ENCODE results near the gene MLLT3.
"Not testable (repeated sequence)": the region's sequence is repeated elsewhere in the genome, so short reads cannot be mapped to it uniquely, and the experiment has no call there.

Gene MLLT3

DNA sequence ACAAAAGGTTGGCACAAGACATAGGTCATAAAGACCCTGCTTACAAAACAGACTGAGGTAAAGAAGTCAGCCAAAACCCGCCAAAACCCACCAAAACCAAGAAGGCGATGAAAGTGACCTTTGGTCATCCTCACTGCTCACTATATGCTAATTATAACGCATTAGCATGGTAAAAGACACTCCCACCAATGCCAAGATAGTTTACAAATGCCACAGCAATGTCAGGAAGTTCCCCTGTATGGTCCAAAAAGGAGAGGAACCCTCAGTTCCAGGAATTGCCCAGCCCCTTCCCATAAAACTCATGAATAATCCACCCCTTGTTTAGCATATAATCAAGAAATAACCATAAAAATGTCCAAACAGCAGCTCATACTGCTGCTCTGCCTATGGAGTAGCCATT is 27.7 kb downstream of the MLLT3 start:
- DNase-seq (ENCODE audit: low spot score) = no peak

DNA sequence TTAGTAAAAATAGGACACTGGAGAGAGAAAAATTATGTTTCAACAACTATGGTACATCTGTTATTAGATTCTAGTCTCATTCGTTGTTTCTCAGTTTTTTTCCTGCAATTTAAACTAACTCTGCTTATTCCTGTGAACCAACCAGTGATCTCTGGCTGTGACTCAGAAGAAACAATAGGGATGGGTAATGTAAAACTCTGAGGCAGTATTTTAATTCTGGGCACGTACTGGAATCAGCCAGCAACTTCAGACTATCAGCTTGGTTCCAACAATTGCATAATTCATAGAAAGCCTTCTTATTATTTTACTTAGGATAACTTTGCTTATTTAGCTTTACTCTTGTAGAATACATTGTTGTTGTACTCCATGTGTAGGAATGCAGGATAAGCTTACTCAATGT is 28.8 kb downstream of the MLLT3 start:
- DNase-seq (ENCODE audit: low spot score) = no peak

DNA sequence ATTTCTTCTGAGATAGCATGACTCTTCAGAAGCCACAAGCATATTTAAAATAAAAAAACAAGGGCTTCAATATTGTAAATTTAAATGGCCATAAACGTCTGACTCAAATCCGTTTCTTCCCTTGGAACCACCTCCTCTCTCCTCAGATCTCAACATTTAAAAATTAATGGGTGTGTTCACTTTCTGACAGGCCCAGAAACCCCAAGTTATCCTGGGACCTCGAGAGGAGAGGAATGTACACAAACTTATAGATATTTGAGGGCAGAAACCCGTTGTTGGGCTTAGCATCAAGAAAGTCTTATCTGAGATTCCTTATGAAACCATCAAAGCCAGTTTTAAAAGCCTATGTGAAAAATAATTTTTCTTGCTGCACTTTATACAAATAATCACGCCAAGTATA is 29.2 kb downstream of the MLLT3 start:
- no peak for DNase-seq (ENCODE audit: low spot score)

DNA sequence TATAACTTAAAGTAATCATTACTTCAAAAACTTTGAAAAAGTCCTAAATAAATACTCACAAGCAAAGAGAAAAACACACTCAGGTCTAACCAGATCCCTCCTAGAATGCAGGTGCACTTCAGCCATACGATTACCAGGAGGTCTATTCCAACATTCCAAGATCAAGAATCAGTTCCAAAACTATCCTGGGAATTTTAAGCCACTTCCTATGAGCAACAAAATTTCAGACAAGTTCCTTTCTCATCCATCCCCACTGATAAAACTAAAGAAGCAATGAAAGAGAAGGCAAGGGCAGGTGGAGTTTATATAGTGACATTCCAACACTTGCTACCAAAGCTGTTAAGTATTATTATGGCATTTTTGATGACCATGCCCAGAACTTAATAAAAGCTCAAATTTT is 29.6 kb downstream of the MLLT3 start:
- DNase-seq (ENCODE audit: low spot score) = no peak

DNA sequence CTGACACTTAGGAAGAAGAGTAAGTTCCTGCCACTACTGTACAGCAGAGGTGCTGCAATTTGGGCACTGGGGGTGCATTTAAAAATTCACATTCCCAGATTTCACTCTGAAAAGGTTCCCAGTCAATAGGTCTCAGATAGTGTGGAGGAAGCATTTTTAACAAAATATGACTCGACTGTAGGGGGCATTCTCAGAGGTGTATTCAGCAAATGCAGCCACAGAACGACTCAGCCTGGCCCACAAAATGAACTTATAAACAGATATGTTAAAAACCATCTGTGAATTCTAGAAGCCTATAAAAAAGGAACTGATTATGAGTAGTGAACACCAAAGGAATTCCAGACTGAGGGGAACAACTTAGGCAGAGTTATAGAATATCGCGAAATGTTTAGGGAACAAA is 31.1 kb downstream of the MLLT3 start:
- no peak for DNase-seq (ENCODE audit: low spot score)

DNA sequence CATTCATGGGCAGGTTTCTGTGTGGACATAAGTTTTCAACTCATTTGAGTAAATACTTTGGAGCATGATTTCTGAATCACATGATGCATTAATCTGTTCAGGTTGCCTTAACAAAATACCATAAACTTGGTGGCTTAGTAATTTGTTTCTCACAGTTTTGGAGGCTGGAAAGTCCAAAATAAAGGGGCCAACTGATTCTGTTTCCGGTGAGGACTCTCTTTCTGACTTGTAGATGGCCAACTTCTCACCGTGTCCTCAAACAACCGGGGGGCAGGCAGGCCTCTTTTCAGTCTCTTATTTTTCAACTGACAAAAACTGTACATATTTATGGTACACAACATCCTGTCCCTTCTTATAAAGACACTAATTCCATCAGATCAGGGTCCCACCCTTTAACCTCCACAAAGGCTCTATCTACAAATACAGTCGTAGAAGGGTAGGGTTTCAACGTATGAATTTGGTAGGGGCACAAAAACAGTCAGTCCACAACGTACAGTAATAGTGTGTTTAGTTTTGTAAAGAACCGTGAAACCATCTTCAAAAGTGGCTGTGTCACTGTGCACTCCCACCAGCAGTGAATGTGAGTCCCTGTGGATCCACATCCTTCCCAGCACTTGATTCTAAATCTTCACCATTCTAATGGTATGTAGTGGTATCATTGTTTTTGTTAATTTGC is 37.2 kb downstream of the MLLT3 start:
- no peak for DNase-seq (ENCODE audit: low spot score)

DNA sequence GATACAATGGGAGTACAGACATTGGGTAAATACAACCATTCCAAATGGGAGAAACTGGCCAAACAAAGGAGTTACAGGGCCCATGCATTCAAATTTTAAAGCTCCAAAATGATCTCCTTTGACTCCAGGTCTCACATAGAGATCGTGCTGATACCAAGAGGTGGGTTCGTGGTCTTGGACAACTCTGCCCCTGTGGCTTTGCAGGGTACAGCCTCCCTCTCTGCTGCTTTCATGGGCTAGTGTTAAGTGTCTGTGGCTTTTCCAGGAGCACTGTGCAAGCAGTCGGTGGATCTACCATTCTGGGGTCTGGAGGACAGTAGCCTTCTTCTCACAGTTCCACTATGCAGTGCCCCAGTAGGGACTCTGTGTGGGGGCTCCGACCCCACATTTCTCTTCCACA is 39.2 kb downstream of the MLLT3 start:
- DNase-seq (ENCODE audit: low spot score) = not testable (repeated sequence)

DNA sequence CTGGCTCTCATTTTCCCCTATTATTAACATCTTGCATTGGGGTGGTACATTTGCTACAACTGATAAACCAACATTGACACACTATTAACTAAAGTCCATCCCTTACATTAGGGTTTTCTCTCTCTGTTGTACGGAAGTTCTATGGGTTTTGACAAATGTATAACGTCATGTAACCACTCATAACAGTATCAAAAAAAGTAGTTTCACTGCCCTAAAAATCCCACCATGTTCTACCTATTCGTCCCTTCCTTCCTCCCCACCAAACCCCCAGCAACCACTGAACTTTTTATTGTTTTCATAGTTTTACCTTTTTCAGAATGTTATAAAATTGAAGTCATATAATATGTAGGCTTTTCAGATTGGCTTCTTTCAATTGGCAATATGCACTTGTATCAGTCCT is 40.1 kb downstream of the MLLT3 start:
- DNase-seq (ENCODE audit: low spot score) = no peak

DNA sequence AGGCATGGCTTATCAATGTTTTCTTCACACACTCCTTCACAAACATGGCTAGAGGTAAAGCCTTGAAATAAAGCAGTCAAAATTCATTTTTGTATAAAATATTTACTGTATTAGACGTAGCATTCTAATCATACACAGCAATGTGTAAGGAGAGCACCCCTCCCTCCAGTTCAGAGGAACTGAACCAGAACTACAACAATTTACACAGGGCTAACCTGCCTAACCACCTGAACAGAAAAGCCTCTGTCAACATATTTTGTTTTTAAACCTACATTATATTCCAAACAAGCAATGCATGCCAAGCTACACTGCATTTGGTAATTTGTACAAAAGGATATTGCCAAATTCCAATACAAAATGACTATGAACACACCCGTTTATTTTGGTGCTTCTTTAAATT is 41.6 kb downstream of the MLLT3 start:
- no peak for DNase-seq (ENCODE audit: low spot score)

DNA sequence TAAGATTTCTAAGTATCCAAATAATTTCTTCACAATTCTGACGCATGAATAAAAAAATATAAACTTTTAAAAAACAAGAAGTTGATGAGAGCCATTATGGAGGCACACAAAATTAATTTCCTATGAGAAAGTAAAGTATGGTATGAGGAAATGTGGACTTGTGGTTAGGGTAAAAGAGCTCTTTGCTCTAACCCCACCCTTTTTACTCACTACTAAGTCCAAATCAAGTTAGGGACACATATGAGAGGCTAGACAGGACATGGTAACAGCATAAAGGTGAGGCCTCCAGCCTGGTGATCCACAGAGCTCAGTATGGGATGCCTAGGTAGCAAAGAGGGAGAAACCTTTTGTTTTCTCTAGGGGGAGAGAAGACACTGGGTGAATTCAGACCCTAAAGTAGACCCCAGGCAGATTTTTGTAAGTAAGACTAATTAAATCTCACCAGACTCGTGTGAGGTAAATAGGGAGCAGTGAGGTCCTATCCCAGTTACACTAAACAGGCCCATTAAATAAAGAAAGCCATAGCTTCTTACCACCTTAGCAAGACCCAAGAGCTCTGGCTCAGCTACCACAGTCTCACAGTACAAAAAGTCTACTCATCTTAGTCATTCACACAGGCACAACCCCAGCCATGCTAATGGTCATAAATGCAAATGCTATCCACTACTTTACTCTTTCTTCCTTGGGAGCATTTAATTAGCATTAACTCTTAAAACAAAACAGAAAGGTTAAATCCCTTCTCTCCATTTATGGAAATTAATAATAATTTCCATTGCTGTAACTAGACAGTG is 42.6 kb downstream of the MLLT3 start:
- no peak for DNase-seq (ENCODE audit: low spot score)

DNA sequence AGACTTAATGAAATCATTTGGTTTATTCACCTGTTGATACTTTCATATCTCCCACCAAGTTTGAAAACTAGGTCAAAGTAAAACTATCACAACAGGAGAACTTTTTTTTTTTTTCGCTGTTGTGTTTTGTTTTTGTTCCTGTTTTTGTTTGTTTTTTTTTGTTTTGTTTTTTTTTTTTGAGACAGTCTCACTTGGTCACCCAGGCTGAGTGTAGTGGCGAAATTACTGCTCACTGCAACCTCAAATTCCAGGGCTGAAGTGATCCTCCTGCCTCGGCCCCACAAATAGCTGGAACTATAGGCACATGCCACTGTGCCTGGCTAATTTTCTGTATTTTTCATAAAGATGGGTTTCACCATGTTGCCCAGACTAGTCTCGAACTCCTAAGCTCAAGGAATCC is 49.3 kb downstream of the MLLT3 start:
- no peak for DNase-seq (ENCODE audit: low spot score)

DNA sequence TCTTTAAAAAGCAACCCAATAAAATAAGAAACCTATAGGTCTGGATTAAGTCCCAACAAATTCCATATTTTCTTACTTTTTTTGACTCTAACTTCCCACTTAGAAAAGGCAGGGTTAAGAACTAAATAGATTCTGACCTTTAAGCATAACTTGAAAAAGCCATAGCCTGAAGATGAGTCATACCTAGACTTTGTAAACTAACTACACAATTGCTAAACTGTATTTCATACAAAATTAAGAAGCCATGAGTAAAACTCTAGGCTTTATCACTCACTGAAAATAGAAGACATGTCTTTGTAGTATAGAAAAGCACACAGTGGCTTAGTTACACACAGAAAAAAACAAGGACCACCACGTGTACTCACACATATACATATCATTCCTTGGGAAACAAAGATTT is 51.5 kb downstream of the MLLT3 start:
- DNase-seq (ENCODE audit: low spot score) = no peak

DNA sequence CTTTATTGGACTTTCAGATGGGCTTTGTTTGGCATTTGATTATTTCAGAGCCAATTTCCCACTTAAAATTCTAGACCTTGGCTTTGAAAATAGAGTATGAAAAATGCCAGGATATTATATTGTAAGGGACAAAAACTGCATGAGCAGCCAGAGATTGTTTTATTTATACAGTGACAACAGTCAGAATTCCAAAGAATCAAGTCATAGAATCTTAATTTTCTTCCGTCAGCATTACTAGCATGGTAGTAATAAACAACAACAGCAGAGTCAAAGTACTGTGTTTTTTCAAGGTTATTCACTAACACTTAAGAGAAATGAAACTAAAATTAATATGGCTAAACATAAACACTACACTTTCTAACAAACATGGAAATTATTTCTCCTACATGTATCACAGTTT is 52.2 kb downstream of the MLLT3 start:
- DNase-seq (ENCODE audit: low spot score) = no peak

DNA sequence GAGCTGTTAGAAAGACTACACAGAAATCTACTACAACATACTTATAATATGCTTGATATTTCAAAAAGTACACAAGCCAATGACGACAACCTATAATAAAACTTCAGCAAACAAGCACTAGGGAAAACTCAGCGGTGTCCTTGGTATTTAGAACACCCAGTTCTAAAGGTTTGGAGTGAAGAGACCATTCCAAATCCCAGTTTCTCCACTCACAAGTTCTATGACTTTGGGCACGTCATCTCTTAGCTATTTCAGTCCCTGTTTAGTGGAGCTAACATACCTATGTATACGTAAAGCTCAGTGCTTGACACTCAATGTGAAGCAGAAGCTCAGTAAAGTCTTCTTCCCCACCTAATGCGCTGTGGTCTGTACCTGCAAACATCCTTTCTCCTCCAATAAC is 52.8 kb downstream of the MLLT3 start:
- no peak for DNase-seq (ENCODE audit: low spot score)

DNA sequence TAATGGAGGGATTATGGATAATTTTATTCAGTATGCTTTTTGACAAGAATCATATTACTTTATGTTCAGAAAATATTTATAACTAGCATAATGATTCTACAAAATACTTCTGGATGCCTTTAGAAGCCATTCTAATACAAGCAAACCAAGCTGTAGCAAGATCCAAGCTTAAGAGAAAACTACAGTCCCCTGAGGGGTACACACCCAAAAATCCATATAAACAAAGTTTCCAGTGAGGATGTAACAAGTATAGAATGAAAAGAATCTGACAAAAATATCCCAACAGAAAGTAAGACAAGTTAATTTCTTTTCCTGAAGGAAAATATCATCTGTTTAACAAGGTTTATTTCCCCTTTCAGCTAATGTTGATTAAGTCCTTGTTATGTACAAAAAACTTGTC is 53.9 kb downstream of the MLLT3 start:
- DNase-seq (ENCODE audit: low spot score) = no peak

DNA sequence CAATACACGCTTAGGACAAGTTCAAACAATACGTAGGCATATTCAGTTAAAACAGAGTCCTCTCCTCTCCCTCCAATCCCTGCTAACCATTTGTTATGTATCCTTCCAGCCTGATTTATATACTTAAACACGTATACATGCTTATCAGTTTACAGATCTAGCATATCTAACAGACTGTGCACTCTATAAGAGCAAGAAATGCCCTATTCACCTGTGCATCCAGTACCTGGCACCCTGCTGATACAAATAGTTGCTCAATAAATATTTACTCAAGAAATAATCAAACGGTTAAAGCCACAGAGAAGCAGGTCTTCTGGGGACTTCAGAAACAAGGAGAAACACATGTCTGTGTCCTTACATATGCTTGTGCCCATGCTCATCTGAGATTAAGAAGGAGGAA is 55.9 kb downstream of the MLLT3 start:
- DNase-seq (ENCODE audit: low spot score) = no peak

DNA sequence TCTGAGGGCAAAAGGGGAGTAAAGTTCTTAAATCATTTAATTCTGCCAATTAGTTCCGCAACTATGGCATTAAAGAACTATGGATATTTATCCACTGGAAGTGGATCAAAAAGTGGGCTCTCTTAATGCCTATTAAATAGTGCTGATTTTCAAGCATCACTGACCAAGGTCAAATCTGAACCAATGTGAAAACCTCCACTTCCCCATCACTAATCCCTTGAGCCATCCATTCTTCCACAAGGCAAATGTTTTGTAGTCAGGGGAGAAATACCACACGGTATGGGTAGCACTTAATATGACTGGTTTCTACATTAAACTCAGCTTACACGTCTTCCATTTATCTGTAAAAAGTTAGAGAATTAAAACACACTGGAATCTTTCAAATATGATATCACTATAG is 57.6 kb downstream of the MLLT3 start:
- no peak for DNase-seq (ENCODE audit: low spot score)

DNA sequence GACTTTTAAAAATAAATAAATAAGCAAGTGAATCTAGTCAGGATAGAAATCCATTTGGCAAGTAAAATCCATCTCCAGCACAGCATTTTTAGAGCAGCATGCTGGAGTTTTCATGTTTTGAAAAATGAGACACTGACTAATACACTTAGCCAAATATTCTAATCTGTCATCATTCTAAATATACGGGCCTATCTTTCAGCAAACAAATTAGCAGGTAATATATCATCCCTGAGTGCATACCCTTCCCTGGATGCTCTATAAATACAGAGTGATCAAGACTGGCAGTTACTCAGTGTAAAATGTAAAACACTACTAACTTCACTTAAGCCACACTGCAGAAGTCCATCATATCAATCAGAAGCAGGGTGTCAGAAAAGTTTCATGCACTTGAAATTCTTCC is 58.4 kb downstream of the MLLT3 start:
- DNase-seq (ENCODE audit: low spot score) = no peak

DNA sequence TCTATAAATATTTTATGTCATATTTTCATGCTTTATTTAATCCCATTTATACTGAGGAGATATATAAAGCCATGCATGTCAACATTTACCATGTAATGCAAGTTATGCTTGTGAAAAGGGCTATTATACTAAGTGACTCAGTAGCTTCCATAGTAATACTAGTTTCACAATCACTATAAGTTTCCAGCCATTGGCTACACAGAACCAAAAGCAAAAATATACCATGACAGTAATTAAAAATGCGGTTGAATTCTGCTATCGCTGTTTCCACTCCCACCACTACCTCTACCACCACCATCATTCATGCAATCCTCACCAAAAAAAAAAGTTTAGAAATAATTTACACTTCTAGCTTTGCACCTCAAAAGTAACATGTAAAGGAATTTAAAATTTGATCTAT is 60.2 kb downstream of the MLLT3 start:
- DNase-seq (ENCODE audit: low spot score) = no peak

DNA sequence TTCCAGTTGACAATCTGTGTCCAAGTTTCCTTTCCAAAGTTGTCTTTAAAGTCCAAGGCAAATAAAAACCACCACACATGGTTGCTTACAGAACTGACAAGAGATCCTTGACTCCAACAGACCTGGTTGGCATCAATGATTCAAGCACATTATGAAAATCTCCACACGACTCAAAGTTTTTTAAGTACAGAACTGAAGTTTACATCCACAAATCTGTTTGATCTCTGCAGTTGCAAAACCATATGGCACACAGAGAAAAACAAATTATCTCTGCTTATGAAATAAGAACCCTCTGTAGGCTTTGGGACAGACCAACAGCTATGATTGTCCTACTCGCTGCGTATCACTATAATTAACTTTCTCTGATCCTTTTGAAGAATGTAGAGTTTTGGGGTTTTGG is 60.8 kb downstream of the MLLT3 start:
- DNase-seq (ENCODE audit: low spot score) = no peak

DNA sequence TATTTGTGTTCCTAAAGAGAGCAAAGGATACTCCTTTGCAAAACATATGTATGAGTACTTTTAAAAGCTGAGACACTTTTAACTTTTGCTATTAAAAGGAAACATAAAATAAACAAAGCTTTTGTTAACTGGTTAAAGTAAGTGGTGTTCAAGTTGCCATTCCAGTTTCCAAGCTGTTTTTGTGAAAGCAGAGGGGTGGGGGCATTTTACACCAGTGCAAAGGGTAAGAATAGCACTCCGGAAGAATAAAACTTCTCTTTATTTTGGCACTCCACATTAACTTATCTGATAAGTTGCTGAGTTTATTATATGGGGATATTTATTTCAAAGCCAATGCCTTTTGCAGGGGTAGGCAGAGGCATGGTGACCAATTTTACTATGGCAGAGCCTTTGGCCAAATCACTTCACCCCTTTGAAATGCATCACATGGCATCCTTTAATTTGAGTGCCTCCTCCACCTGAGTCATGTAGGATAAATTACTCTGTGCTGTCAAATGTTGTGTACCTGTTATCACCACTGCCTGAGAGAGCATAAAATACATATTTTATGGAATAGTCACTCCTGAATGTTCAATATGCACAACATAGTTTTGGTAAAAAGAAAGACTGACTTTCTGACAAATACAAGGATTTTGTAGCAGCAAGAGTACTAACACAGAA is 62.9 kb downstream of the MLLT3 start:
- DNase-seq (ENCODE audit: low spot score) = no peak

DNA sequence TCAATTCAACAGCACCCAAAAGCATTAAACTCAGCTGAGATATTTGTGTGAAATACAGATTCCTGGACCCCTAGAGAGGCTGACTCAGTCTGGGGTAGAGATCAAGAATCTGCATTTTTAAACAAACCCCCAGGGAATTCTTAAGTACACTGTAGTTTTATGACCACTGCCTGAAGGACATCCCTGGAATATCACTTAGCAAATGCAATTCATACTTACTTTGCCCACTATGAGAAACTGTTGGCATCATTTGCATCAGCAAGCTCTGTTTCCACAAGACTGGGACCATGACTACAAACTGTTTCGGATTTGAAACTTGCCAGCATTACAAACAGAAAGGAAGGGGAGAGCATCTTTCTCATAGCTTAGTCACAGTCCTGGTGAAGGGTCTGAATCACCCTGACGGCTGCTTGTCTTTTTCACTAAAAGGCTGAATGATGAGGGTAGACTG is 63.7 kb downstream of the MLLT3 start:
- DNase-seq (ENCODE audit: low spot score) = no peak

DNA sequence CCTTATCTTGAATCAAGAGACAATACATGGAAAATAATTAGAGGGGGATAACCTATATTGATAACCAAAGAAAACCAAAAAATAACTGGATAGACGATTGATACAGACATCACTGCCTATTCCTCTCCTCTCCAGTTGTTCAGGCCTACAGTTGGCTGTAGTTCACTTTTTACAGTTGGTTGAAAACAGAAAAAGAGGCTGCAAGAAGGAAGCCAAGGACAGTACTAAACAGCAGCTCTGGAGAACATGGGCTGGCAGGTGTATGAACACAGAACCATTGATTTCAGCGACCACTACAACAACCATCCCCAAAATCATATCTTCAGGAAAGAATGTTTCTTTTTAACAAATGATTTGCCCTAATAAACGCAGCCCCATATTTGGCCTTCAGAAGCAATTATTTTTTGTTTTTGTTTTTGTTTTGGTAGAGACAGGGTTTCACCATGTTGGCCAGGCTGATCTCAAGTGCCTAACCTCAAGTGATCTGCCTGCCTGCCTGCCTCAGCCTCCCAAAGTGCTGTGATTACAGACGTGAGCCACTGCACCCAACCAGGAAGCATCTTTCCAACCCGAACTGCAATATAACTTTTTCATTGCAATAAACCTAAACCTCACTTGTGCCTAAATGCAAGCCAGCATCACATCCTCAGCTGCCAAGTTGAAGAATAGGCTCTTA is 64.3 kb downstream of the MLLT3 start:
- DNase-seq (ENCODE audit: low spot score) = no peak

Measured in NAMALWA (cell line).